Ecto neural progenitor cell (in vitro differentiated cells): ENCODE data around the gene SH2D3C.

Experiments
- DNase-seq: peaks from one replicate; pipeline ENCODE4 v3.0.0-alpha.2; 2018; ENCODE audit warnings: low spot score

Gene SH2D3C

GRCh38 chr9:127778280-127779135, at the start of gene SH2D3C:
Gene SH2D3C (minus strand): TSS chr9:127778666. CDS start chr9:127778627, 39 bp downstream.
- DNase-seq: no peak

GRCh38 chr9:127826253-127826913, 47.9 kb upstream of the SH2D3C start:
- no peak for DNase-seq

GRCh38 chr9:127825319-127826051, 47.0 kb upstream of the SH2D3C start:
- peak; percentile 90 for DNase-seq

GRCh38 chr9:127822108-127822507, 43.6 kb upstream of the SH2D3C start:
- no peak for DNase-seq

- DNase-seq: no peak
Measured at GRCh38 chr9:127818574-127818973, 40.1 kb upstream of the SH2D3C start.

GRCh38 chr9:127817881-127818434, 39.5 kb upstream of the SH2D3C start:
- no peak for DNase-seq

GRCh38 chr9:127816728-127817127, 38.3 kb upstream of the SH2D3C start:
- no peak for DNase-seq

GRCh38 chr9:127816362-127816725, 37.9 kb upstream of the SH2D3C start:
- DNase-seq: no peak

- DNase-seq: peak; percentile 41
Measured at GRCh38 chr9:127815512-127816361, 37.3 kb upstream of the SH2D3C start.

- no peak for DNase-seq
Measured at GRCh38 chr9:127814619-127815511, 36.4 kb upstream of the SH2D3C start.

GRCh38 chr9:127813686-127814226, 35.3 kb upstream of the SH2D3C start:
- peak; percentile 46 for DNase-seq

- no peak for DNase-seq
Measured at GRCh38 chr9:127812936-127813675, 34.6 kb upstream of the SH2D3C start.

GRCh38 chr9:127812011-127812410, 33.5 kb upstream of the SH2D3C start:
- DNase-seq: no peak

- DNase-seq: peak; percentile 43
Measured at GRCh38 chr9:127810378-127811187, 32.1 kb upstream of the SH2D3C start.

GRCh38 chr9:127809540-127810377, 31.3 kb upstream of the SH2D3C start:
- peak; percentile 86 for DNase-seq

- DNase-seq: no peak
Measured at GRCh38 chr9:127809002-127809539, 30.6 kb upstream of the SH2D3C start.

- DNase-seq: peak; percentile 41
Measured at GRCh38 chr9:127808347-127809001, 30.0 kb upstream of the SH2D3C start.
